PC-9 (cell line): ENCODE data around the gene TOX2. TPM values are rescaled to one million over a fixed set of nuclear protein-coding genes. Genes with fewer than 3 reads are reported as not detected.

Experiments
- BruUV-seq: library from RNA; stranded (reverse); fragments of 400-500 nt; replicated peaks from 2 replicates; lab custom pipeline; 2021; lab: Mats Ljungman, UMichigan
- CTCF ChIA-PET: fragments of 300-600 bp; sonication (Branson Sonifier 250); formaldehyde crosslinking; loops from one replicate; lab custom pipeline; 2022; ENCODE audit warnings: antibody characterized with exemption; lab: Charles Lee
- POLR2A ChIA-PET: fragments of 300-600 bp; sonication (Branson Sonifier 250); formaldehyde crosslinking; loops from one replicate; lab custom pipeline; 2022; ENCODE audit warnings: antibody characterized with exemption; ENCODE audit not compliant: unreplicated experiment; lab: Charles Lee
- DNase-seq, 2 experiments: peaks; one replicate each; pipeline versions ENCODE4 v3.0.0 to v3.0.0-alpha.2; 2015 to 2022; ENCODE audit warnings: mixed read lengths in 1 of 2
- H2AFZ ChIP-seq: fragments of 200-600 bp; sonication (generic); 2 replicates; pipeline ENCODE4 v1.8.1; 2017; ENCODE audit warnings: antibody characterized with exemption
- H3F3A ChIP-seq: fragments of 200-600 bp; sonication (generic); 2 replicates; pipeline ENCODE4 v1.8.1; 2017; ENCODE audit warnings: antibody characterized with exemption, mild to moderate bottlenecking, low read depth; ENCODE audit not compliant: insufficient read depth
- H3K27ac ChIP-seq: fragments of 200-600 bp; sonication (generic); 2 replicates; pipeline ENCODE4 v1.6.1; 2016; ENCODE audit warnings: mixed run types
- H3K27me3 ChIP-seq: fragments of 200-600 bp; sonication (generic); 2 replicates; pipeline ENCODE4 v1.6.1; 2016; ENCODE audit warnings: low read depth, mixed run types; ENCODE audit not compliant: insufficient read depth
- H3K36me3 ChIP-seq: fragments of 200-600 bp; sonication (generic); 2 replicates; pipeline ENCODE4 v1.6.1; 2016; ENCODE audit warnings: low read depth, mixed run types
- H3K4me1 ChIP-seq: fragments of 200-600 bp; sonication (generic); replicated peaks from 2 replicates; pipeline ENCODE4 v1.6.1; 2016; ENCODE audit warnings: mixed run types; ENCODE audit not compliant: insufficient read depth
- H3K4me2 ChIP-seq: fragments of 200-600 bp; sonication (generic); 2 replicates; pipeline ENCODE4 v1.6.1; 2017; ENCODE audit warnings: mixed run types
- H3K4me3 ChIP-seq: fragments of 200-600 bp; sonication (generic); 2 replicates; pipeline ENCODE4 v1.6.1; 2016; ENCODE audit warnings: mixed run types
- H3K79me2 ChIP-seq: fragments of 200-600 bp; sonication (generic); 2 replicates; pipeline ENCODE4 v1.6.1; 2017; ENCODE audit warnings: low read depth, mixed run types
- H3K9me2 ChIP-seq: fragments of 200-600 bp; sonication (generic); 2 replicates; pipeline ENCODE4 v1.8.1; 2017; ENCODE audit warnings: mild to moderate bottlenecking; ENCODE audit not compliant: insufficient read depth
- H3K9me3 ChIP-seq: fragments of 200-600 bp; sonication (generic); 2 replicates; pipeline ENCODE4 v1.8.1; 2016; ENCODE audit warnings: low read depth; ENCODE audit not compliant: insufficient read depth
- H4K20me1 ChIP-seq: fragments of 200-600 bp; sonication (generic); 2 replicates; pipeline ENCODE4 v1.8.1; 2017; ENCODE audit not compliant: insufficient read depth
- EZH2 ChIP-seq: fragments of 200-600 bp; sonication (generic); IDR thresholded peaks from 2 replicates; pipeline ENCODE4 v1.8.0; 2017; ENCODE audit warnings: antibody characterized with exemption, low read depth
- intact Hi-C: fragments of 100-400 bp; cut with micrococcal nuclease; formaldehyde crosslinking; loops from one replicate; pipeline ENCODE4 v1.10.0; 2022; ENCODE audit not compliant: unreplicated experiment
- total RNA-seq: library from RNA; stranded (reverse); gene quantifications from 2 replicates; pipeline ENCODE4 v1.2.3, GENCODE V29; 2021
- TF ChIP-seq, protein P1 (sequence below): fragments of 200-600 bp; sonication (generic); conservative IDR thresholded peaks from 2 replicates; pipeline ENCODE4 v1.6.1; 2017; ENCODE audit warnings: mixed run types, antibody characterized with exemption, mild to moderate bottlenecking, moderate library complexity

TOX2 gene
- total RNA-seq, 1 experiment from 2014 or later, result 30.1 TPM

DNA sequence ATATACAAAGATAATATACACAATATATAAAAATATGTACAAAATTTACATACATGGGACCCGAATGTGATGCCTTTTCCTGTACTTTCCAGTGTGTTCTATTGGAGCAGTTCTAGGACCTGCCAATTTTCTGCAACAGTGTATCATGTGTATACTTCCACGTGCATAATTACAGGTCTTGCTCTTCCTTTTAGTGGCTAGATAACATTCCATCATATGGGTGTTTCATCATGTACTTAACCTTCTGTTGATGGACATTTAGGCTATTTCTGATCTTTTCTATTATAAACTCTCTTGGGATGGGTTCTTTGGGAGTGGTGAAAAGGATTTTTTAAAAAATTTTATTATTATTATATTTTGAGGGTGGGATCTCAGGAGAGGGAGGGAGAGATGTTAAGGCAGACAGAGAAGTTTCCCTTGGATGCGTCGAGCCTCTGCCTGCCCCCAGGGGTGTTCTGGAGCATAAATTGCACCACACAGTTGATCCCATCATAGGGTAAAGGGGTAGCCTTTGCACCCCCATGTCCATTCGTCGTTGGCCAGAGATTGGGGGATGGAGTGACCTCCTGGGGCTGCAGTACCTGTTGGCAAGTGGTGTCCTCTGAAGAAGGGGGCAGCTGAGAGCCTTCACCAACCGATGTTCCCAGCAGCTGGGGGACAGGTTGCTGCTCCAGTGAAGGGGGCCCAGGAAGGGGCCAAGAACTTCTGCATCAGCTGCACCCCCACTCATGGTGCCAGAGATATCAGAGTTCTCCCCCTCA lies 110.3 kb downstream of the TOX2 start:
- Histone ChIP-seq H2AFZ (no peak overlapping the region), H3K4me1 (peaks cover under 1% of the 10 kb centered on the region), H3K9me2 (no peaks in the 10 kb centered on the region), H3K36me3 (no peaks in the 10 kb centered on the region), H3K4me3 (no peak overlapping the region), H3K27me3 (no peaks in the 10 kb centered on the region), H4K20me1 (0 out of 2 replicates have a peak, but pooled peaks cover 3% of the 10 kb centered on the region), H3K9me3 (no peaks in the 10 kb centered on the region), H3K4me2 (no peak overlapping the region), H3F3A (no peaks in the 10 kb centered on the region; the same call in 1 of the 2 replicates), H3K27ac (no peak overlapping the region), H3K79me2 (peaks cover under 1% of the 10 kb centered on the region; the same call in 1 of the 2 replicates)
- no peak for DNase-seq
- CTCF ChIA-PET, result interaction anchor here (0.5 kb wide), 1 partner anchor 120 kb away, joined by 3 read pairs; no protein-coding TSS in a partner anchor
- POLR2A ChIA-PET, result interaction anchor here (0.8 kb wide), 1 partner anchor 179 kb away, joined by 4 read pairs; no protein-coding TSS in a partner anchor
- TF ChIP-seq EZH2, result no peak
- TF ChIP-seq, protein P1, sequence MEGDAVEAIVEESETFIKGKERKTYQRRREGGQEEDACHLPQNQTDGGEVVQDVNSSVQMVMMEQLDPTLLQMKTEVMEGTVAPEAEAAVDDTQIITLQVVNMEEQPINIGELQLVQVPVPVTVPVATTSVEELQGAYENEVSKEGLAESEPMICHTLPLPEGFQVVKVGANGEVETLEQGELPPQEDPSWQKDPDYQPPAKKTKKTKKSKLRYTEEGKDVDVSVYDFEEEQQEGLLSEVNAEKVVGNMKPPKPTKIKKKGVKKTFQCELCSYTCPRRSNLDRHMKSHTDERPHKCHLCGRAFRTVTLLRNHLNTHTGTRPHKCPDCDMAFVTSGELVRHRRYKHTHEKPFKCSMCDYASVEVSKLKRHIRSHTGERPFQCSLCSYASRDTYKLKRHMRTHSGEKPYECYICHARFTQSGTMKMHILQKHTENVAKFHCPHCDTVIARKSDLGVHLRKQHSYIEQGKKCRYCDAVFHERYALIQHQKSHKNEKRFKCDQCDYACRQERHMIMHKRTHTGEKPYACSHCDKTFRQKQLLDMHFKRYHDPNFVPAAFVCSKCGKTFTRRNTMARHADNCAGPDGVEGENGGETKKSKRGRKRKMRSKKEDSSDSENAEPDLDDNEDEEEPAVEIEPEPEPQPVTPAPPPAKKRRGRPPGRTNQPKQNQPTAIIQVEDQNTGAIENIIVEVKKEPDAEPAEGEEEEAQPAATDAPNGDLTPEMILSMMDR, result no peak
- intact Hi-C loops, result no loop called here
- no TSS peak for BruUV-seq

DNA sequence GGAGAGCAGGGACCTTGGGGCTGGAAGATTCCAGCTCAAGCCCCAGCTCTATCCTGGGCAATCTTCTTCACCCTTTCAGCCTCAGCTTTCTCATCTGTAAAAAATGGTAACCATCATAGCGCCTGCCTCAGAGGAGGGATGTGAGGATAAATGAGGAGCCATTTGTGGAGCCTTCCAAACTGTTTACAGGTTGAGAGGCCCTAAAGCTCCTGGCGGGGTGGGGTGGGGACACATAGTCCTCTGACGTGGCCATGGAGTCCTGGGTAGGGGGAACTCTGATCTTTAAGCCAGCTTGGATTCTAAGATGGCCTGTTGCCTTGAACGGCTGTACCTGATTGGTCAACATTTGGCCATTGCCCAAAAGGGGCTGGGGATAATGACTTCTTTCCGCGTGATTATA lies 111.1 kb downstream of the TOX2 start:
- Histone ChIP-seq H3K79me2 (no peaks in the 10 kb centered on the region), H3K27ac (no peak overlapping the region), H3K9me3 (no peaks in the 10 kb centered on the region), H4K20me1 (0 out of 2 replicates have a peak, but pooled peaks cover 3% of the 10 kb centered on the region), H2AFZ (no peak overlapping the region), H3K27me3 (no peaks in the 10 kb centered on the region), H3K4me1 (no peaks in the 10 kb centered on the region), H3K9me2 (no peaks in the 10 kb centered on the region), H3K36me3 (no peaks in the 10 kb centered on the region), H3F3A (no peaks in the 10 kb centered on the region; the same call in 1 of the 2 replicates), H3K4me2 (no peak overlapping the region), H3K4me3 (no peak overlapping the region)
- CTCF ChIA-PET, result interaction anchor here (0.5 kb wide), 1 partner anchor 120 kb away, joined by 3 read pairs; no protein-coding TSS in a partner anchor
- intact Hi-C loops, result no loop called here
- BruUV-seq, result no TSS peak
- DNase-seq, result no peak
- POLR2A ChIA-PET, result interaction anchor here (0.8 kb wide), 1 partner anchor 180 kb away, joined by 4 read pairs; no protein-coding TSS in a partner anchor
- TF ChIP-seq, protein P1, result no peak

DNA sequence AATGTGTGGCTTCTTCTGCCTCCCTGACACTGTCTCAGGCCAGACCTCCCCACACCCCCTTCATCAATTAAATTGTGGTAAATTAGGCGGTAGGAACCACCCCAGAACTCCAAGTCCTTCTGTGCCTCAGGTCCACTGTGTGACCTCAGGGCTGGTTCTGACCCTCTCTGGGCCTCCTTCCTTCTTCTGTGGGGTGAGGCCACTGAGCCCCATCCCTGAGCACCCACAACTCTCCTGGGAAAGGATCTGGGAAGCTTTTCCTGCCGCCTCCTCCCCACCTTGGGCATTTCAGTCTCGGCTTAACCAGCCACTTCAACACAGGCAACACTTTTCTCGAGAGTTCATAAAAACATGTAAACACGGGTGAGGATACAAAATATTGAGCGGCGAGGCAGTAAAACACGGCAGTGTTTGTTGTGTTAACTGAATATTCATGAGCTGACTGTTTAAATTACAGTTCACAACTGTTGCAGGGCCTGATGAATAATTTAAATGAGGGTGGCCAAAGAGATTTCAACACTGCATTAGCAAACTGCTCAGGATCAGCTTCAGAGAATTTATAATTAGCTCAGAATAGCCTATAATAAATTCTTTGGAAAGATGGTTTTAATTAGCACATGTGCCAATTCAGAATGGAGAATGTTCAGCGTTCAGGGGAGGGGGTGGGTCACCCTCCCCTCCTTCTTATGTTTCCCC lies 112.1 kb downstream of the TOX2 start:
- DNase-seq, result no peak
- no peak for TF ChIP-seq EZH2
- Histone ChIP-seq H3F3A (no peaks in the 10 kb centered on the region; the same call in 1 of the 2 replicates), H3K79me2 (no peaks in the 10 kb centered on the region), H2AFZ (no peak overlapping the region), H3K9me2 (no peaks in the 10 kb centered on the region), H3K4me2 (no peak overlapping the region), H3K36me3 (no peaks in the 10 kb centered on the region), H4K20me1 (0 out of 2 replicates have a peak, but pooled peaks cover 3% of the 10 kb centered on the region), H3K9me3 (no peaks in the 10 kb centered on the region), H3K4me3 (no peak overlapping the region), H3K27me3 (no peaks in the 10 kb centered on the region), H3K27ac (no peak overlapping the region), H3K4me1 (no peaks in the 10 kb centered on the region)
- ChIA-PET CTCF (interaction anchor here (0.6 kb wide), 1 partner anchor 71 kb away, joined by 15 read pairs; no protein-coding TSS in a partner anchor), POLR2A (interaction anchor here (0.6 kb wide), 1 partner anchor 1753 kb away, joined by 3 read pairs; no protein-coding TSS in a partner anchor)
- no TSS peak for BruUV-seq
- intact Hi-C loops, result no loop called here
